Measurements from ENCODE around the gene FANCC. TPM values are rescaled to one million over a fixed set of nuclear protein-coding genes. Genes with fewer than 3 reads are reported as not detected.
"Not testable (repeated sequence)": the region's sequence is repeated elsewhere in the genome, so short reads cannot be mapped to it uniquely, and the experiment has no call there.

FANCC gene
- total and polyA plus RNA-seq, 12 donors, result 1.9 to 6.1 (median 3.3) TPM

- Histone ChIP-seq H3K27ac (no peak overlapping the region), H3K36me3 (replicated peaks in 1 of 2) (no peaks in the 10 kb centered on the region), H3K4me3 (no peak overlapping the region), H3K9me3 (replicated peaks in 1 of 3) (peaks cover 0 to 4% (median 0%) of the 10 kb centered on the region in 3 donors), H3K27me3 (no peaks in the 10 kb centered on the region), H3K4me1 (replicated peaks in 1 of 2) (no peaks in the 10 kb centered on the region)
- TF ChIP-seq, protein P1, sequence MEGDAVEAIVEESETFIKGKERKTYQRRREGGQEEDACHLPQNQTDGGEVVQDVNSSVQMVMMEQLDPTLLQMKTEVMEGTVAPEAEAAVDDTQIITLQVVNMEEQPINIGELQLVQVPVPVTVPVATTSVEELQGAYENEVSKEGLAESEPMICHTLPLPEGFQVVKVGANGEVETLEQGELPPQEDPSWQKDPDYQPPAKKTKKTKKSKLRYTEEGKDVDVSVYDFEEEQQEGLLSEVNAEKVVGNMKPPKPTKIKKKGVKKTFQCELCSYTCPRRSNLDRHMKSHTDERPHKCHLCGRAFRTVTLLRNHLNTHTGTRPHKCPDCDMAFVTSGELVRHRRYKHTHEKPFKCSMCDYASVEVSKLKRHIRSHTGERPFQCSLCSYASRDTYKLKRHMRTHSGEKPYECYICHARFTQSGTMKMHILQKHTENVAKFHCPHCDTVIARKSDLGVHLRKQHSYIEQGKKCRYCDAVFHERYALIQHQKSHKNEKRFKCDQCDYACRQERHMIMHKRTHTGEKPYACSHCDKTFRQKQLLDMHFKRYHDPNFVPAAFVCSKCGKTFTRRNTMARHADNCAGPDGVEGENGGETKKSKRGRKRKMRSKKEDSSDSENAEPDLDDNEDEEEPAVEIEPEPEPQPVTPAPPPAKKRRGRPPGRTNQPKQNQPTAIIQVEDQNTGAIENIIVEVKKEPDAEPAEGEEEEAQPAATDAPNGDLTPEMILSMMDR (IDR thresholded peaks at IDR 0.05), result no peak
- no peak for TF ChIP-seq POLR2A (IDR thresholded peaks at IDR 0.05)
- no peak for DNase-seq
- 89 to 94% (median 90%) methylated on average over 7 of the region's 7 CpGs for WGBS, 4 donors
- intact Hi-C loops (cut with DNase I), result no loop called here
These were observed 90.6 kb downstream of the FANCC start for GRCh38 chr9:95226921-95227320.

DNA sequence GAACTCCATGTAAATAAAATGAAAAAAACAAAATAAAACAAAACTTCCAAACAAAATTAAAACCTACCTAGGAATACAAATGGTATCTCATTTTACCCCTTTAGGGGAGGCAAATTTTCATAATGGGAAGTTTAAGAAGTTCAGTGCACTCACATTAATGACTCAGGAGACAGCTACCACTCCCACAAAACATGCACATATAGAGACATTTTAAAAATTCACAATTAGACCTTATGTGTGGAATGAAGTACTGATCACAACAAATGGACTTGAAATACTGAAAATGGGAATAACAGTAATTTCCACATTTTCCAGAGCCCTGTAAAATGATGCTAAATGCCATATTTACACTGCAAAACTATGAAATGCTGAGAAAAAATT, 91.8 kb downstream of the FANCC start:
- TF ChIP-seq, protein P1 (IDR thresholded peaks at IDR 0.05), result no peak
- TF ChIP-seq POLR2A (IDR thresholded peaks at IDR 0.05), result no peak
- intact Hi-C loops (cut with DNase I), result no loop called here
- Histone ChIP-seq H3K4me1 (replicated peaks in 1 of 2) (no peaks in the 10 kb centered on the region), H3K36me3 (replicated peaks in 1 of 2) (no peaks in the 10 kb centered on the region), H3K9me3 (replicated peaks in 1 of 3) (peaks cover 0 to 2% (median 0%) of the 10 kb centered on the region in 3 donors), H3K27ac (no peak overlapping the region), H3K4me3 (no peak overlapping the region), H3K27me3 (no peaks in the 10 kb centered on the region)
- no peak for DNase-seq

- H3K4me3 ChIP-seq, result no peak overlapping the region
- H3K27ac ChIP-seq, result no peak overlapping the region
- no peak for DNase-seq
- no peaks in the 10 kb centered on the region for H3K27me3 ChIP-seq
- 84 to 87% (median 85%) methylated on average over 5 of the region's 5 CpGs for WGBS, 4 donors
- H3K9me3 ChIP-seq (replicated peaks in 1 of 3), result no peaks in the 10 kb centered on the region
- intact Hi-C loops (cut with DNase I), result no loop called here
- no peak for TF ChIP-seq POLR2A (IDR thresholded peaks at IDR 0.05)
- TF ChIP-seq, protein P1 (IDR thresholded peaks at IDR 0.05), result no peak
- H3K36me3 ChIP-seq (replicated peaks in 1 of 2), result no peaks in the 10 kb centered on the region
- H3K4me1 ChIP-seq (replicated peaks in 1 of 2), result no peaks in the 10 kb centered on the region
These were observed 92.3 kb downstream of the FANCC start for GRCh38 chr9:95225076-95225725.

DNA sequence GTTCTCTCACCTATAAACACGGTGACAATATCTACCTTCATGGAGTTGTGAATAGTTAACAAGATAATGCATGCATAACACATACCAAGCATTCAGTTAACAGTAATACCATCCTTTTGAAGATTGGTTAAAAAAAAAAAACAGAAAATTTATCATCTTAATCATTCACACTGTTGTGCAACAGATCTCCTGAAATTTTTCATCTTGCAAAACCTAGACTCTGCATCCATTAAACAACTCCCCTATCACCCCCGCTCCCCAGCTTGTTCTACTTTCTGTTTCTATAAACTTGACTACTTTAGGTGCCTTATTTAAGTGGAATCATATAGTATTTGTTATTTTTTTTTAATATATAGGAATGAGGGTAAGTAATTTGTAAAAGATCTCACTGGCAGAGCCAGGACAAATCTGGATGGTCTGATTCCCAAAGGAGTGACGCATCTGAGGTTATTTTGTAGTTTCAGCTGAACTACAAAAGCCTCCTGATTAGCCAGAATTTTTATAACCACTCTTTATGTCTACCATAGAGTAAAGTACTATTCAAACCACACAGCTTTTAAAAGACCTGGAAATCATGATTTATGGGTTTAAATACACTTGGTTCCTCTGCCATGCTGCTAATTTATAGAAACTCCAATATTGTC, 93.0 kb downstream of the FANCC start:
- Histone ChIP-seq H3K4me1 (replicated peaks in 1 of 2) (no peaks in the 10 kb centered on the region), H3K4me3 (no peak overlapping the region), H3K36me3 (replicated peaks in 1 of 2) (no peaks in the 10 kb centered on the region), H3K9me3 (replicated peaks in 1 of 3) (no peaks in the 10 kb centered on the region), H3K27ac (no peak overlapping the region), H3K27me3 (no peaks in the 10 kb centered on the region)
- TF ChIP-seq, protein P1 (IDR thresholded peaks at IDR 0.05), result no peak
- no peak for TF ChIP-seq POLR2A (IDR thresholded peaks at IDR 0.05)
- DNase-seq, result no peak
- 94 to 96% (median 94%) methylated on average over 3 of the region's 3 CpGs for WGBS, 4 donors
- intact Hi-C loops (cut with DNase I), result no loop called here

- DNase-seq; H3K4me3 ChIP-seq; H3K36me3 ChIP-seq (replicated peaks in 1 of 2); H3K27ac ChIP-seq; H3K9me3 ChIP-seq (replicated peaks in 1 of 3); H3K4me1 ChIP-seq (replicated peaks in 1 of 2); H3K27me3 ChIP-seq; intact Hi-C loops (cut with DNase I): not testable (repeated sequence)
- 69 to 96% (median 83%) methylated on average over 4 of the region's 4 CpGs for WGBS, 4 donors
These were observed 97.2 kb downstream of the FANCC start for GRCh38 chr9:95220352-95220751.
